ENCODE results near the gene NRBF2. TPM values are rescaled to one million over a fixed set of nuclear protein-coding genes. Genes with fewer than 3 reads are reported as not detected.
"Not testable (repeated sequence)": the region's sequence is repeated elsewhere in the genome, so short reads cannot be mapped to it uniquely, and the experiment has no call there.

Gene NRBF2
- total and polyA plus RNA-seq, 2 of the 4 experiments (the other 2 are of a cell fraction): 19.9 to 20.6 TPM

GRCh38 chr10:63150745-63151144, 17.6 kb downstream of the NRBF2 start:
- BruUV-seq (replicated peaks): no TSS peak
- H3K4ac ChIP-seq (ENCODE audit: low read depth, low read length): no peak overlapping the region
- no peak overlapping the region for H2BK20ac ChIP-seq (ENCODE audit: low read depth, low read length)
- H3K36me3 ChIP-seq (ENCODE audit: control insufficient read depth, insufficient read depth, low read length): peaks cover 18% of the 10 kb centered on the region
- in situ Hi-C loops (cut with MboI; ENCODE audit: low sequenced_read_pairs): loop anchor here (10.0 kb wide), 3 partner anchors 336 to 716 kb away; partner anchors contain the start of gene EGR2
- peaks cover 25% of the 10 kb centered on the region; the same call in 1 of the 2 replicates for H4K20me1 ChIP-seq (ENCODE audit: insufficient read depth, low read length)
- dilution Hi-C loops (cut with HindIII; ENCODE audit: low sequenced_read_pairs, unreplicated experiment): loop anchor here (25.0 kb wide), 2 partner anchors 538 to 562 kb away; no protein-coding TSS in a partner anchor
- CTCF ChIA-PET: no interaction called here
- no peak overlapping the region for H3K27ac ChIP-seq (ENCODE audit: insufficient read depth, low read length)
- H3K79me1 ChIP-seq (ENCODE audit: low read depth in 1 of 2, low read length in 2 of 2): peaks cover 21 to 46% of the 10 kb centered on the region in 2 experiments
- H3K23ac ChIP-seq (ENCODE audit: low read depth, low read length): no peak overlapping the region
- intact Hi-C loops (cut with micrococcal nuclease): no loop called here
- no peak overlapping the region for H4K91ac ChIP-seq (ENCODE audit: insufficient read depth, low read depth, low read length)
- H3K4me3 ChIP-seq (ENCODE audit: insufficient read depth, low read depth, low read length): no peak overlapping the region
- no peaks in the 10 kb centered on the region for H3K9me1 ChIP-seq (ENCODE audit: insufficient read depth, low read length)
- POLR2A ChIA-PET (ENCODE audit: unreplicated experiment): no interaction called here
- no peak overlapping the region for H2AK5ac ChIP-seq (ENCODE audit: low read depth, low read length)
- H4K8ac ChIP-seq (ENCODE audit: low read depth in 2 of 2, low read length in 2 of 2): no peak overlapping the region
- ATAC-seq (ENCODE audit: low read depth): no peak
- no peak for DNase-seq
- no peak for TF ChIP-seq FOS (IDR thresholded peaks at IDR 0.05; ENCODE audit: low read depth, low read length)
- no peak for TF ChIP-seq BHLHE40 (IDR thresholded peaks at IDR 0.05; ENCODE audit: low read depth, low read length)
- no peak for TF ChIP-seq CEBPB (IDR thresholded peaks at IDR 0.05; ENCODE audit: low read depth, low read length)
- 0 out of 2 replicates have a peak, but pooled peaks cover 2% of the 10 kb centered on the region for H3K4me1 ChIP-seq (ENCODE audit: control insufficient read depth, insufficient read depth, low read length)
- H3K9me3 ChIP-seq (ENCODE audit: control insufficient read depth, insufficient read depth, low read length): no peaks in the 10 kb centered on the region
- WGBS, 2 experiments (ENCODE audit: extremely low coverage in 2 of 2, insufficient read length in 1 of 2): 94% methylated on average over 3 of the region's 4 CpGs; no CpG with 5 or more reads in 1 of the 2 experiments
- H3K18ac ChIP-seq (ENCODE audit: low read depth, low read length): no peak overlapping the region
- no peak overlapping the region for H3K14ac ChIP-seq (replicated peaks; ENCODE audit: low read depth, low read length)
- H2BK15ac ChIP-seq (ENCODE audit: low read depth, low read length): no peak overlapping the region
- H3K4me2 ChIP-seq (ENCODE audit: low read depth, low read length): no peak overlapping the region
- H3K56ac ChIP-seq (ENCODE audit: extremely low read depth, insufficient read depth, low read length): no peak overlapping the region
- H2AK9ac ChIP-seq (replicated peaks; ENCODE audit: low read depth, low read length, poor library complexity): no peak overlapping the region
- H4K5ac ChIP-seq (ENCODE audit: low read depth, low read length): no peak overlapping the region
- H2AFZ ChIP-seq (replicated peaks; ENCODE audit: low read length, poor library complexity): no peak overlapping the region
- H2BK120ac ChIP-seq (ENCODE audit: low read depth, low read length): no peak overlapping the region
- H3K27me3 ChIP-seq (ENCODE audit: control insufficient read depth, insufficient read depth, low read length): no peaks in the 10 kb centered on the region
- H3K9ac ChIP-seq (ENCODE audit: low read depth, low read length): no peak overlapping the region
- no peak overlapping the region for H2BK5ac ChIP-seq (ENCODE audit: low read depth, low read length, poor library complexity, severe bottlenecking)

GRCh38 chr10:63153868-63154545, 20.9 kb downstream of the NRBF2 start:
- ATAC-seq (ENCODE audit: low read depth); H3K27me3 ChIP-seq (ENCODE audit: control insufficient read depth, insufficient read depth, low read length); H3K4me3 ChIP-seq (ENCODE audit: insufficient read depth, low read depth, low read length); H2BK120ac ChIP-seq (ENCODE audit: low read depth, low read length); H4K5ac ChIP-seq (ENCODE audit: low read depth, low read length); H3K56ac ChIP-seq (ENCODE audit: extremely low read depth, insufficient read depth, low read length); H2AK5ac ChIP-seq (ENCODE audit: low read depth, low read length); H3K4ac ChIP-seq (ENCODE audit: low read depth, low read length); H3K4me2 ChIP-seq (ENCODE audit: low read depth, low read length); H2AFZ ChIP-seq (replicated peaks; ENCODE audit: low read length, poor library complexity); H3K14ac ChIP-seq (replicated peaks; ENCODE audit: low read depth, low read length); intact Hi-C loops (cut with micrococcal nuclease); H3K9me1 ChIP-seq (ENCODE audit: insufficient read depth, low read length); DNase-seq; H4K91ac ChIP-seq (ENCODE audit: insufficient read depth, low read depth, low read length); H3K4me1 ChIP-seq (ENCODE audit: control insufficient read depth, insufficient read depth, low read length); POLR2A ChIA-PET (ENCODE audit: unreplicated experiment); H3K9me3 ChIP-seq (ENCODE audit: control insufficient read depth, insufficient read depth, low read length); H2BK5ac ChIP-seq (ENCODE audit: low read depth, low read length, poor library complexity, severe bottlenecking); H3K18ac ChIP-seq (ENCODE audit: low read depth, low read length); H3K23ac ChIP-seq (ENCODE audit: low read depth, low read length); H3K27ac ChIP-seq (ENCODE audit: insufficient read depth, low read length); H2AK9ac ChIP-seq (replicated peaks; ENCODE audit: low read depth, low read length, poor library complexity); H2BK20ac ChIP-seq (ENCODE audit: low read depth, low read length); H2BK15ac ChIP-seq (ENCODE audit: low read depth, low read length); H4K8ac ChIP-seq (ENCODE audit: low read depth in 2 of 2, low read length in 2 of 2); H3K9ac ChIP-seq (ENCODE audit: low read depth, low read length): not testable (repeated sequence)
- peaks cover 31% of the 10 kb centered on the region; the same call in 1 of the 2 replicates for H4K20me1 ChIP-seq (ENCODE audit: insufficient read depth, low read length)
- dilution Hi-C loops (cut with HindIII; ENCODE audit: low sequenced_read_pairs, unreplicated experiment): loop anchor here (25.0 kb wide), 2 partner anchors 542 to 558 kb away; no protein-coding TSS in a partner anchor
- 86% methylated on average over 1 of the region's 9 CpGs; no CpG with 5 or more reads in 1 of the 2 experiments for WGBS, 2 experiments (ENCODE audit: extremely low coverage in 2 of 2, insufficient read length in 1 of 2)
- H3K79me1 ChIP-seq (ENCODE audit: low read depth in 1 of 2, low read length in 2 of 2): peaks cover 17 to 46% of the 10 kb centered on the region in 2 experiments
- CTCF ChIA-PET: interaction anchor here (0.6 kb wide), 1 partner anchor 462 kb away, joined by 3 read pairs; no protein-coding TSS in a partner anchor
- peaks cover 15% of the 10 kb centered on the region for H3K36me3 ChIP-seq (ENCODE audit: control insufficient read depth, insufficient read depth, low read length)
- in situ Hi-C loops (cut with MboI; ENCODE audit: low sequenced_read_pairs): loop anchor here (10.0 kb wide), 3 partner anchors 339 to 719 kb away; partner anchors contain the start of gene EGR2
- TSS peak; percentile 89 for BruUV-seq (replicated peaks)

Data from IMR-90 (cell line).